GM23248 (cell line): ENCODE results near the gene UBAC1.

ENCODE experiments used
- EZH2 ChIP-seq: fragments of 200-600 bp; sonication (generic); IDR thresholded peaks from 2 replicates; pipeline ENCODE4 v1.6.1; 2018; ENCODE audit warnings: antibody characterized with exemption, mild to moderate bottlenecking; ENCODE audit not compliant: insufficient read depth, poor library complexity, severe bottlenecking
- EZH2phosphoT487 ChIP-seq: fragments of 200-600 bp; sonication (generic); IDR thresholded peaks from 2 replicates; pipeline ENCODE4 v1.6.1; 2018; ENCODE audit warnings: antibody characterized with exemption, moderate library complexity, mild to moderate bottlenecking, low read depth; ENCODE audit not compliant: insufficient read depth

GRCh38 chr9:135944444-135945252, 16.5 kb downstream of the UBAC1 start:
- TF ChIP-seq EZH2 (no peak), EZH2phosphoT487 (no peak)
